Measurements from ENCODE around the gene DNAJB9. TPM values are rescaled to one million over a fixed set of nuclear protein-coding genes. Genes with fewer than 3 reads are reported as not detected.
A peak's percentile ranks its signal among the peaks of the same experiment; 100 is the strongest.

The DNAJB9 gene
- total and polyA plus RNA-seq, 2 of the 13 experiments (the other 11 are each of a cell fraction or from before 2014, with no cell fraction given): 8.6 to 16.4 TPM

DNA sequence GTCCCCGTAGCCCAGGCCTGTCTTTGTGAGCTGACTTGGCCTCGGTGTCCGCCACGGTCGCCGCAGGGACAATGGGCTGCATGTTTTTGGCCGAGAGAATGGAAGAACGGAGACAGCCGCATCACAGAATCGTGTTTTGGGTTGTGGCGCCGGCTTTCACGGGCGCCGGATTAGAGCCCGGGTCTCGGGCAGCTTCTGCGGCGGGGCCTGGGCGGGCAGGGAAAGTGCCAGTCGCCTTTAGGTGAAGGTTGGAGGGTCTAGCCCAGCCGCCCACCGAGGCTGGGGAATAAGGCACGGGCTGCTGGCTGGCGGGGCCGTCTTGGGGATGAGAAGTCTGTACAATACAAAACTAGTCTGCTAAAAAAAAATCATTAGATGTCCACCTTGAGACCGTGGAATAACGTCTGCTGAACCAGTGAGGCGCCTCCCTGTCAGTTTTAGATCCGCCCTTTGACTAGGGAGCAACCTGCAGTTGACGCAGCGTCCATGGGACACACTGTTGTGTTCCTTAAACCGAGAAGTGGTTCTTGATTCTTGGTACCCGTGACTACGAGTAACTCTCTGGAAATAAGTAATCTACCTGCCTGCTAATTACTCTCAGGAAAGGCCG, 577 bp downstream of the DNAJB9 start (continued):
- TF ChIP-seq NFIB (CRISPR knock-in tag; IDR thresholded peaks at IDR 0.05; ENCODE audit: borderline replicate concordance): no peak
- no peak for TF ChIP-seq ZNF264 (CRISPR knock-in tag; IDR thresholded peaks at IDR 0.05)
- TF ChIP-seq ISL2 (CRISPR knock-in tag; IDR thresholded peaks at IDR 0.05): no peak
- peak; percentile 54; the same call in 1 of the 2 replicates for TF ChIP-seq GFI1 (CRISPR knock-in tag; IDR thresholded peaks at IDR 0.05; ENCODE audit: borderline replicate concordance)
- no peak for TF ChIP-seq HCFC1 (IDR thresholded peaks at IDR 0.05; ENCODE audit: low read depth, low read length)
- TF ChIP-seq RBFOX2 (IDR thresholded peaks at IDR 0.05; ENCODE audit: low read depth, low read length): no peak
- no peak for TF ChIP-seq DPF2 (CRISPR knock-in tag; IDR thresholded peaks at IDR 0.05; ENCODE audit: borderline replicate concordance, low read depth)
- TF ChIP-seq, protein P1, sequence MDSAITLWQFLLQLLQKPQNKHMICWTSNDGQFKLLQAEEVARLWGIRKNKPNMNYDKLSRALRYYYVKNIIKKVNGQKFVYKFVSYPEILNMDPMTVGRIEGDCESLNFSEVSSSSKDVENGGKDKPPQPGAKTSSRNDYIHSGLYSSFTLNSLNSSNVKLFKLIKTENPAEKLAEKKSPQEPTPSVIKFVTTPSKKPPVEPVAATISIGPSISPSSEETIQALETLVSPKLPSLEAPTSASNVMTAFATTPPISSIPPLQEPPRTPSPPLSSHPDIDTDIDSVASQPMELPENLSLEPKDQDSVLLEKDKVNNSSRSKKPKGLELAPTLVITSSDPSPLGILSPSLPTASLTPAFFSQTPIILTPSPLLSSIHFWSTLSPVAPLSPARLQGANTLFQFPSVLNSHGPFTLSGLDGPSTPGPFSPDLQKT (CRISPR knock-in tag; IDR thresholded peaks at IDR 0.05; ENCODE audit: borderline replicate concordance): 0 out of 2 replicates have a peak, but pooled peaks have one; percentile 32
- no peak for TF ChIP-seq HIVEP1 (CRISPR knock-in tag; IDR thresholded peaks at IDR 0.05)
- TF ChIP-seq, protein P2, sequence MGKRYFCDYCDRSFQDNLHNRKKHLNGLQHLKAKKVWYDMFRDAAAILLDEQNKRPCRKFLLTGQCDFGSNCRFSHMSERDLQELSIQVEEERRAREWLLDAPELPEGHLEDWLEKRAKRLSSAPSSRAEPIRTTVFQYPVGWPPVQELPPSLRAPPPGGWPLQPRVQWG (CRISPR knock-in tag; IDR thresholded peaks at IDR 0.05; ENCODE audit: borderline replicate concordance, low read depth): no peak
- TF ChIP-seq, protein P3, sequence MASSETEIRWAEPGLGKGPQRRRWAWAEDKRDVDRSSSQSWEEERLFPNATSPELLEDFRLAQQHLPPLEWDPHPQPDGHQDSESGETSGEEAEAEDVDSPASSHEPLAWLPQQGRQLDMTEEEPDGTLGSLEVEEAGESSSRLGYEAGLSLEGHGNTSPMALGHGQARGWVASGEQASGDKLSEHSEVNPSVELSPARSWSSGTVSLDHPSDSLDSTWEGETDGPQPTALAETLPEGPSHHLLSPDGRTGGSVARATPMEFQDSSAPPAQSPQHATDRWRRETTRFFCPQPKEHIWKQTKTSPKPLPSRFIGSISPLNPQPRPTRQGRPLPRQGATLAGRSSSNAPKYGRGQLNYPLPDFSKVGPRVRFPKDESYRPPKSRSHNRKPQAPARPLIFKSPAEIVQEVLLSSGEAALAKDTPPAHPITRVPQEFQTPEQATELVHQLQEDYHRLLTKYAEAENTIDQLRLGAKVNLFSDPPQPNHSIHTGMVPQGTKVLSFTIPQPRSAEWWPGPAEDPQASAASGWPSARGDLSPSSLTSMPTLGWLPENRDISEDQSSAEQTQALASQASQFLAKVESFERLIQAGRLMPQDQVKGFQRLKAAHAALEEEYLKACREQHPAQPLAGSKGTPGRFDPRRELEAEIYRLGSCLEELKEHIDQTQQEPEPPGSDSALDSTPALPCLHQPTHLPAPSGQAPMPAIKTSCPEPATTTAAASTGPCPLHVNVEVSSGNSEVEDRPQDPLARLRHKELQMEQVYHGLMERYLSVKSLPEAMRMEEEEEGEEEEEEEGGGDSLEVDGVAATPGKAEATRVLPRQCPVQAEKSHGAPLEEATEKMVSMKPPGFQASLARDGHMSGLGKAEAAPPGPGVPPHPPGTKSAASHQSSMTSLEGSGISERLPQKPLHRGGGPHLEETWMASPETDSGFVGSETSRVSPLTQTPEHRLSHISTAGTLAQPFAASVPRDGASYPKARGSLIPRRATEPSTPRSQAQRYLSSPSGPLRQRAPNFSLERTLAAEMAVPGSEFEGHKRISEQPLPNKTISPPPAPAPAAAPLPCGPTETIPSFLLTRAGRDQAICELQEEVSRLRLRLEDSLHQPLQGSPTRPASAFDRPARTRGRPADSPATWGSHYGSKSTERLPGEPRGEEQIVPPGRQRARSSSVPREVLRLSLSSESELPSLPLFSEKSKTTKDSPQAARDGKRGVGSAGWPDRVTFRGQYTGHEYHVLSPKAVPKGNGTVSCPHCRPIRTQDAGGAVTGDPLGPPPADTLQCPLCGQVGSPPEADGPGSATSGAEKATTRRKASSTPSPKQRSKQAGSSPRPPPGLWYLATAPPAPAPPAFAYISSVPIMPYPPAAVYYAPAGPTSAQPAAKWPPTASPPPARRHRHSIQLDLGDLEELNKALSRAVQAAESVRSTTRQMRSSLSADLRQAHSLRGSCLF (CRISPR knock-in tag; IDR thresholded peaks at IDR 0.05; ENCODE audit: borderline replicate concordance): no peak
- TF ChIP-seq, protein P4, sequence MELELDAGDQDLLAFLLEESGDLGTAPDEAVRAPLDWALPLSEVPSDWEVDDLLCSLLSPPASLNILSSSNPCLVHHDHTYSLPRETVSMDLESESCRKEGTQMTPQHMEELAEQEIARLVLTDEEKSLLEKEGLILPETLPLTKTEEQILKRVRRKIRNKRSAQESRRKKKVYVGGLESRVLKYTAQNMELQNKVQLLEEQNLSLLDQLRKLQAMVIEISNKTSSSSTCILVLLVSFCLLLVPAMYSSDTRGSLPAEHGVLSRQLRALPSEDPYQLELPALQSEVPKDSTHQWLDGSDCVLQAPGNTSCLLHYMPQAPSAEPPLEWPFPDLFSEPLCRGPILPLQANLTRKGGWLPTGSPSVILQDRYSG (CRISPR knock-in tag; IDR thresholded peaks at IDR 0.05): no peak
- TF ChIP-seq, protein P5, sequence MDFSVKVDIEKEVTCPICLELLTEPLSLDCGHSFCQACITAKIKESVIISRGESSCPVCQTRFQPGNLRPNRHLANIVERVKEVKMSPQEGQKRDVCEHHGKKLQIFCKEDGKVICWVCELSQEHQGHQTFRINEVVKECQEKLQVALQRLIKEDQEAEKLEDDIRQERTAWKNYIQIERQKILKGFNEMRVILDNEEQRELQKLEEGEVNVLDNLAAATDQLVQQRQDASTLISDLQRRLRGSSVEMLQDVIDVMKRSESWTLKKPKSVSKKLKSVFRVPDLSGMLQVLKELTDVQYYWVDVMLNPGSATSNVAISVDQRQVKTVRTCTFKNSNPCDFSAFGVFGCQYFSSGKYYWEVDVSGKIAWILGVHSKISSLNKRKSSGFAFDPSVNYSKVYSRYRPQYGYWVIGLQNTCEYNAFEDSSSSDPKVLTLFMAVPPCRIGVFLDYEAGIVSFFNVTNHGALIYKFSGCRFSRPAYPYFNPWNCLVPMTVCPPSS (IDR thresholded peaks at IDR 0.05): no peak
- 0 out of 4 replicates have a peak, but pooled peaks of 1 of the 2 experiments have one; percentile 15 for TF ChIP-seq POLR2A (IDR thresholded peaks at IDR 0.05; ENCODE audit: insufficient read depth in 1 of 2, low read depth in 2 of 2, low read length in 2 of 2)
- 0 out of 2 replicates have a peak, but pooled peaks have one; percentile 12 for TF ChIP-seq ZNF263 (CRISPR knock-in tag; IDR thresholded peaks at IDR 0.05)
- no peak for TF ChIP-seq ZNF34 (CRISPR knock-in tag; IDR thresholded peaks at IDR 0.05; ENCODE audit: borderline replicate concordance)
- TF ChIP-seq TGIF2 (CRISPR knock-in tag; IDR thresholded peaks at IDR 0.05): no peak
- no peak for TF ChIP-seq ZNF709 (CRISPR knock-in tag; IDR thresholded peaks at IDR 0.05)
- TF ChIP-seq ZFX (CRISPR knock-in tag; IDR thresholded peaks at IDR 0.05; ENCODE audit: low read depth): no peak
- TF ChIP-seq, protein P6, sequence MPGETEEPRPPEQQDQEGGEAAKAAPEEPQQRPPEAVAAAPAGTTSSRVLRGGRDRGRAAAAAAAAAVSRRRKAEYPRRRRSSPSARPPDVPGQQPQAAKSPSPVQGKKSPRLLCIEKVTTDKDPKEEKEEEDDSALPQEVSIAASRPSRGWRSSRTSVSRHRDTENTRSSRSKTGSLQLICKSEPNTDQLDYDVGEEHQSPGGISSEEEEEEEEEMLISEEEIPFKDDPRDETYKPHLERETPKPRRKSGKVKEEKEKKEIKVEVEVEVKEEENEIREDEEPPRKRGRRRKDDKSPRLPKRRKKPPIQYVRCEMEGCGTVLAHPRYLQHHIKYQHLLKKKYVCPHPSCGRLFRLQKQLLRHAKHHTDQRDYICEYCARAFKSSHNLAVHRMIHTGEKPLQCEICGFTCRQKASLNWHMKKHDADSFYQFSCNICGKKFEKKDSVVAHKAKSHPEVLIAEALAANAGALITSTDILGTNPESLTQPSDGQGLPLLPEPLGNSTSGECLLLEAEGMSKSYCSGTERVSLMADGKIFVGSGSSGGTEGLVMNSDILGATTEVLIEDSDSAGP (CRISPR knock-in tag; IDR thresholded peaks at IDR 0.05; ENCODE audit: borderline replicate concordance): 0 out of 2 replicates have a peak, but pooled peaks have one; percentile 36
